Fibroblast of lung (primary cell): ENCODE data around the gene IGDCC3. TPM values are rescaled to one million over a fixed set of nuclear protein-coding genes. Genes with fewer than 3 reads are reported as not detected.

ENCODE experiments used
- DNase-seq, 2 donors: peaks; one replicate each; pipeline versions ENCODE4 v3.0.0 to v3.0.0-alpha.2; 2010; ENCODE audit warnings: low read depth in 2 of 2
- H2AFZ ChIP-seq: 2 replicates; pipeline ENCODE4 v1.5.1; 2012; ENCODE audit warnings: low read length, control low read depth, inconsistent platforms
- H3K27ac ChIP-seq: 2 replicates; pipeline ENCODE4 v1.5.1; 2011; ENCODE audit warnings: low read length, control low read depth; ENCODE audit not compliant: insufficient read depth
- H3K27me3 ChIP-seq: 2 replicates; pipeline ENCODE4 v1.5.1; 2011; ENCODE audit warnings: mild to moderate bottlenecking, low read length; ENCODE audit not compliant: control insufficient read depth, insufficient read depth
- H3K36me3 ChIP-seq: 2 replicates; pipeline ENCODE4 v1.5.1; 2011; ENCODE audit warnings: low read length; ENCODE audit not compliant: control insufficient read depth, insufficient read depth
- H3K4me1 ChIP-seq: 2 replicates; pipeline ENCODE4 v1.5.1; 2011; ENCODE audit warnings: low read length; ENCODE audit not compliant: control insufficient read depth, insufficient read depth; ENCODE audit errors: extremely low read depth
- H3K4me2 ChIP-seq: 2 replicates; pipeline ENCODE4 v1.5.1; 2011; ENCODE audit warnings: low read length, control low read depth; ENCODE audit not compliant: insufficient read depth; ENCODE audit errors: extremely low read depth
- H3K4me3 ChIP-seq, 4 experiments: fragments of 200-600 bp in 1 of 4; sonication (generic) in 1 of 4; replicated peaks in 1 of 4; 2 replicates each; pipeline ENCODE4 v1.5.1; 2011 to 2016; ENCODE audit warnings: low read length in 4 of 4, low read depth in 3 of 4, mild to moderate bottlenecking in 3 of 4, control low read depth in 2 of 4, inconsistent platforms in 1 of 4, mixed read lengths in 1 of 4; ENCODE audit not compliant: insufficient read depth in 1 of 4; ENCODE audit errors: control extremely low read depth in 1 of 4
- H3K79me2 ChIP-seq: 2 replicates; pipeline ENCODE4 v1.5.1; 2012; ENCODE audit warnings: mild to moderate bottlenecking, low read length, inconsistent platforms; ENCODE audit not compliant: control insufficient read depth, insufficient read depth
- H3K9ac ChIP-seq: 2 replicates; pipeline ENCODE4 v1.5.1; 2011; ENCODE audit warnings: mild to moderate bottlenecking, low read length, control low read depth; ENCODE audit not compliant: insufficient read depth
- H3K9me3 ChIP-seq: 2 replicates; pipeline ENCODE4 v1.5.1; 2012; ENCODE audit warnings: low read depth, low read length; ENCODE audit not compliant: control insufficient read depth, insufficient read depth
- H4K20me1 ChIP-seq: 2 replicates; pipeline ENCODE4 v1.5.1; 2011; ENCODE audit warnings: low read length; ENCODE audit not compliant: control insufficient read depth, insufficient read depth; ENCODE audit errors: extremely low read depth
- CTCF ChIP-seq, 2 donors: IDR thresholded peaks in 1 of 2; conservative IDR thresholded peaks in 1 of 2; 1 replicate in 1 of 2; 2 replicates in 1 of 2; pipeline ENCODE4 v1.5.1; 2011 to 2012; ENCODE audit warnings: low read length in 2 of 2, control low read depth in 1 of 2, inconsistent platforms in 1 of 2, low read depth in 1 of 2, mild to moderate bottlenecking in 1 of 2
- EZH2 ChIP-seq: IDR thresholded peaks from 2 replicates; pipeline ENCODE4 v1.5.1; 2012; ENCODE audit warnings: low read length, control low read depth, mild to moderate bottlenecking; ENCODE audit errors: missing control alignments
- polyA plus RNA-seq, 2 donors: library from polyadenylated mRNA; depleted of rRNA in 1 of 2; stranded (reverse) in 1 of 2; unstranded in 1 of 2; fragments of >200 nt; gene quantifications; 2 replicates each; pipeline ENCODE4 v1.2.1, GENCODE V29; 2011 to 2012; ENCODE audit warnings: missing spikeins in 1 of 2
- total RNA-seq: library from RNA; depleted of rRNA; stranded (reverse); fragments of >200 nt; gene quantifications from 2 replicates; pipeline ENCODE4 v1.2.1, GENCODE V29; 2014

Gene IGDCC3
- total and polyA plus RNA-seq, 2 donors (not counting 1 experiment from before 2014, with no cell fraction given) = 0.15 TPM; not detected in 1

- Histone ChIP-seq H3K9ac (no peak overlapping the region), H3K36me3 (no peaks in the 10 kb centered on the region), H3K4me1 (no peaks in the 10 kb centered on the region), H3K9me3 (no peaks in the 10 kb centered on the region), H2AFZ (no peak overlapping the region), H3K27ac (no peak overlapping the region), H3K4me2 (no peak overlapping the region), H4K20me1 (no peaks in the 10 kb centered on the region), H3K4me3 (no peak overlapping the region), H3K79me2 (no peaks in the 10 kb centered on the region), H3K27me3 (no peaks in the 10 kb centered on the region)
- DNase-seq = no peak
- TF ChIP-seq EZH2 (no peak), CTCF (conservative IDR thresholded peaks at IDR 0.05 in 1 of 2, IDR thresholded peaks at IDR 0.05 in 1 of 2; ENCODE audit: low read depth in 1 of 2, low read length in 2 of 2) (no peak)
Observed at GRCh38 chr15:65300924-65301441, 76.8 kb downstream of the IGDCC3 start.

GRCh38 chr15:65298731-65299130 lies 79.1 kb downstream of the IGDCC3 start:
- Histone ChIP-seq H2AFZ (no peak overlapping the region), H4K20me1 (no peaks in the 10 kb centered on the region)

GRCh38 chr15:65292938-65293518 lies 84.8 kb downstream of the IGDCC3 start:
- TF ChIP-seq CTCF (conservative IDR thresholded peaks at IDR 0.05 in 1 of 2, IDR thresholded peaks at IDR 0.05 in 1 of 2; ENCODE audit: low read depth in 1 of 2, low read length in 2 of 2) = no peak
- TF ChIP-seq EZH2 = no peak
- H4K20me1 ChIP-seq = no peaks in the 10 kb centered on the region
- H3K9me3 ChIP-seq = no peaks in the 10 kb centered on the region
- no peak overlapping the region for H3K27ac ChIP-seq
- no peak overlapping the region for H3K4me2 ChIP-seq
- H3K36me3 ChIP-seq = no peaks in the 10 kb centered on the region
- no peaks in the 10 kb centered on the region for H3K79me2 ChIP-seq
- no peak overlapping the region for H3K4me3 ChIP-seq
- no peak overlapping the region for H2AFZ ChIP-seq
- H3K4me1 ChIP-seq = no peaks in the 10 kb centered on the region
- H3K27me3 ChIP-seq = peaks cover 3% of the 10 kb centered on the region
- H3K9ac ChIP-seq = no peak overlapping the region
- DNase-seq = no peak

More at GRCh38 chr15:65298731-65299130, 79.1 kb downstream of the IGDCC3 start:
- Histone ChIP-seq H3K4me1 (no peaks in the 10 kb centered on the region), H3K27me3 (no peaks in the 10 kb centered on the region), H3K36me3 (no peaks in the 10 kb centered on the region), H3K4me3 (no peak overlapping the region), H3K9me3 (no peaks in the 10 kb centered on the region), H3K79me2 (no peaks in the 10 kb centered on the region), H3K4me2 (no peak overlapping the region), H3K9ac (no peak overlapping the region), H3K27ac (no peak overlapping the region)
- TF ChIP-seq EZH2 (no peak), CTCF (conservative IDR thresholded peaks at IDR 0.05 in 1 of 2, IDR thresholded peaks at IDR 0.05 in 1 of 2; ENCODE audit: low read depth in 1 of 2, low read length in 2 of 2) (no peak)
- DNase-seq = no peak
